Ramos (cell line): ENCODE measurements around the gene HPN.

Experiments used
- in situ Hi-C: fragments of 300-500 bp; cut with MboI; formaldehyde crosslinking; loops from one replicate; pipeline ENCODE4 v1.14.3; 2022; ENCODE audit warnings: low sequenced_read_pairs; ENCODE audit not compliant: unreplicated experiment

HPN gene

GRCh38 chr19:35115177-35115951 lies 73.8 kb downstream of the HPN start, which contains the start of gene FXYD3:
TSS of gene FXYD3 (plus strand) at chr19:35115823. CDS start at chr19:35119377, 3,554 bp downstream.
- in situ Hi-C loops = no loop called here
